NK-92 (cell line): ENCODE data around the gene RBM39.
"Not testable (repeated sequence)": the region's sequence is repeated elsewhere in the genome, so short reads cannot be mapped to it uniquely, and the experiment has no call there.

Source experiments
- DNase-seq: peaks from one replicate; lab custom pipeline; 2025; ENCODE audit not compliant: unreplicated experiment; lab: John Stamatoyannopoulos, UW

Gene RBM39

DNA sequence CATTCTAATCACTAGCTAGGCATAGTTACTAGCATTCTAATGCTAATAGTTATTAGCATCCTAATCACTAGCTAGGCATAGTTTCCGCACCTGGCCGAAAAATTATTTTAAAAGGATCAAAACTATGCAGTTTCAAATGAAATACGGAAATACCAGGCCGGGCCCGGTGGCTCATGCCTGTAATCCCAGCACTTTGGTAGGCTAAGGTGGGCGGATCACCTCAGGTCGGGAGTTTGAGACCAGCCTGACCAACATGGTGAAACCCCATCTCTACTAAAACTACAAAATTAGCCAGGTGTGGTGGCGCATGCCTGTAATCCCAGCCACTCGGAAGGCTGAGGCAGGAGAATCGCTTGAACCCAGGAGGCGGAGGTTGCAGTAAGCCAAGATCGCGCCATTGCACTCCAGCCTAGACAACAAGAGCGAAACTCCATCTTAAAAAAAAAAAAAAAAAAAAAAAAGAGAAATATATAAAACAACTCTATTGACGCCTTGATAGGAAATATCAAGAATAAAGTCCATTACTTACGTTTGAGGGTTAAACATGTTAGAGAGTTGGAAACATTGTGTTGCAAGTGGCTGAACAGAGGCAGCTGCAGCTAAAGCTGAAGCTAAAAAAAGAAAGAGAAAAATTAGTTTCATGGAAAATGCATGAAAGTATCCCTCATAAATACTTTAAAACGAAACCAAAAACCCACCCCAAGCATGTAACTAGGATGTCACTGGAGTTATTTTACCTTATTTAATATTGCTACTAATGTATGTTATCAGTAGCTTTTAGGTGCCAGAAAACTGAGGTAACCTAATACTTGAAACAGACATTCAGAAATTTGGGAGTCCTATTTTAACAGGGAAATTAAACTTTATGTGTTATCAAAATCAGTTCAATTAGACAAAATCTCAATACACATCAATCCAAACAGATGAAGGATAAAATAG, 35.2 kb downstream of the RBM39 start:
- not testable (repeated sequence) for DNase-seq

DNA sequence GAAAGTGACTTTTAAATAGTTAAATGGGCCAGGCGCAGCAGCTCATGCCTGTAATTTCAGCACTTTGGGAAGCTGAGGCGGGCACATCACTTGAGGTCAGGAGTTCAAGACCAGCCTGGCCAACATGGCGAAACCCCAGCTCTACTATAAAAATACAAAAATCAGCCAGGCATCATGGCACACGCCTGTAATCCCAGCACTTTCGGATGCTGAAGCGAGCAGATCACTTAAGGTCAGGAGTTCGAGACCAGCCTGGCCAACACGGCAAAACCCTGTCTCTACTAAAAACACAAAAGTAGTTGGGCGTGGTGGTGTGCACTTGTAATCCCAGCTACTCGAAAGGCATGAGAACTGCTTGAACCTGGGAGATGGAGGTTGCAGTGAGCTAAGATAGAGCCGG, 36.2 kb downstream of the RBM39 start:
- not testable (repeated sequence) for DNase-seq

GRCh38 chr20:35704514-35705261, 37.4 kb downstream of the RBM39 start:
- no peak for DNase-seq

DNA sequence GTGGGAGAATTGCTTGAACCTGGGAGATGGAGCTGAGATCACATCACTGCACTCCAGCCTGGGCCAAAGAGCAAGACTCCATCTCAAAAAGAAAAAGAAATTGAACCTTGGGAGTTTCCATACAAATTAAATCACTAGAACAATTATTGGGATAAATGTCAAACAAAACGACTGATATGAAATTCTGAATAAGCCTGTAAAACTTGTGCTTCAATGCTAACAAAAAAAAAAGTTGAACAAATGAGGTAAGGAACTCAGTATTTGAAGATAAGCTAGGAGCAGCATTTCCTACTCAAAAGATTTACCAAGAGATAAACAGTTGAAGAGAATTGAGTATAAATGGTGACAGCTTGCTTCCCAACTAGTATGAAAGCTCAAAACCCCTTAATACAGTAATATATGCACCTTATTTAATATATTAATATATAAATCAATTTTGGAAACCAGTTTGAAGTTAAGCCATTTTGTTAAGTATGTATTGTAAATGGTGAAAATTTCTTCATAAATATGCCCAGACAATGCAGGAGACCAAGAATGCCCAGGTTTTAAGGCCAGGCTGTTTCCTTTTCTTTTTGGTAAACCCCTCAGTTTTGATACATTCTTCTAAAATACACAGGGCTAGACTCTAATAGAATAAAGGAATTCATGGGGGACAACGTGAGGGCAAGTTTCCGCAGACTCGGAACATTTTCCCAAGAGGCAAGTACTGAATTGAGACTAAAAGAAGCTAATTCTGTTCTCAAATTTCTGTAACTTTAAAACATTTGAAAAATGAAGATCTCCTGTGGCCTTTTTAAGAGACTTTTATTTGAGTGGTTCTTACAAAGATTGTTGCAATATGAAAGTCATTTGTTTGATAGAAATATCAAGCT, 39.0 kb downstream of the RBM39 start:
- DNase-seq = no peak

- no peak for DNase-seq
These were observed 39.8 kb downstream of the RBM39 start for GRCh38 chr20:35702051-35702823.

GRCh38 chr20:35700625-35701148, 41.4 kb downstream of the RBM39 start:
- no peak for DNase-seq

- no peak for DNase-seq
These were observed 42.0 kb downstream of the RBM39 start for GRCh38 chr20:35699957-35700624.

GRCh38 chr20:35699127-35699956, 42.7 kb downstream of the RBM39 start, which contains the start of the genes NFS1 and ROMO1:
NFS1 (minus strand) TSS chr20:35699352; CDS start chr20:35699288, 64 bp downstream.
ROMO1 (plus strand) TSS chr20:35699405; CDS start chr20:35699633, 228 bp downstream.
- DNase-seq = peak; percentile 23

- DNase-seq = no peak
These were observed 43.5 kb downstream of the RBM39 start for GRCh38 chr20:35698298-35699126.

DNA sequence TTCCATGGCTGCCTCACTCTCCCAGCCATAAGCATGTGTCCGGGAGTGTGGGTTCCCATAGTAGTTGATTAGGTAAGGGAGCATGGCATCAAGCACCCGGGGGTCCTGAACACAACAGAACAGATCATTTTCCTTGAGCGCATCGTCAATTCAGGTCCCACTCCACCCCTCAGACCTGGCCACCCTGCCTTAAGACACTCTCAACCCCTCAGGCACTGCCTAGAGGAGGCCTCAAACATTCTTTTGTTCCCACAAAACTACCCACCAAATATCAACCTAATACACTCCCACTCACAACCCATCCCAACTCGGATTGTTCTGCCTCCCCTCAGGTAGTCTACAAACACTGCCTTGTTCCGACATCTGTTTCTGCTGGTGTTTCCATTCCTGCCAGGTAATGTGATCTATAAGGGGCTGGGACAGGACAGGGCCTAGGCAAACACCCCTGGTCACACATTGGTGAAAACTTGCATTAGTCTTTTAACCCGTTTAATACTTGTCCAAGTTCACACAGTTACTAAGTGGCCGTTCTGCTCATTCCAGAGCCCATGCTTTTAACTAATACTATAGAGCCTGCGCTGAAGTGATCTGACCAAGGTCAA, 44.3 kb downstream of the RBM39 start:
- DNase-seq = no peak

- DNase-seq = no peak
These were observed 46.1 kb downstream of the RBM39 start for GRCh38 chr20:35695978-35696377.

DNA sequence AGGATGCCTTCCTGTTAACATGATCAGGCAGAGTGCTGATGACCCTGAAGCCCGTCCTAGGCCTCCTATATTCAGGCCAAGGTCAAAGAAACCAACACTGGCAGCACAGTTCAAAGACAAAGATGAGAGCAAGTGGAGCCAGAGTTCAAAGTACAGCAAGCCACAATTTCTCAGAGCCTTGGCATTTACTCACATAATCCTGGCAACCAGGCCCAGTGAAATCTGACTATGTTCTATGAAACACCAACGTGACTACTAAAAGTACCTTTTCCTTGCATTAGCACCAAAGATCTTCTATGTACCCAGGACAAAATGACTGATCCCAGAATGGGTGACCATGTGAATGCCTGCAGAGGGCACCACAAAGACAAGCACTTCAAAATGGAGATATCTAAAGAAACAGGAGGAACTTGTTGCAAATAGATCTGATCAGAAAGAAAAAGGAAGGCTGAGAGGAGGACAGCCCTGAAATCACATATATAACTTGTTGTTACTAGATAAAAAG, 46.8 kb downstream of the RBM39 start:
- no peak for DNase-seq

- DNase-seq = no peak
These were observed 51.8 kb downstream of the RBM39 start for GRCh38 chr20:35690265-35690664.

DNA sequence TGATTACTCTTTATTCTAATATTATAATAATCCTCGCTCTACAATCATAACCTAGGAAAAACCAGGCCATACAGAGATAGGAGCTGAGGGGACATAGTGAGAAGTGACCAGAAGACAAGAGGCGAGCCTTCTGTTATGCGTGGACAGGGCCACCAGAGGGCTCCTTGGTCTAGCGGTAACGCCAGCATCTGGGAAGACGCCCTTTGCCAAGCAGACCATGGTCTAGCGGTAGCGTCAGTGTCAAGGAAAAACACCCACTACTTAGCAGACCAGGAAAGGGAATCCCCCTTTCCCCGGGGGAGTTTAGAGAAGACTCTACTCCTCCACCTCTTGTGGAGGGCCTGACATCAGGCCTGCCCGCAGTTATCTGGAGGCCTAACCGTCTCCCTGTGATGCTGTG, 55.2 kb downstream of the RBM39 start:
- DNase-seq = not testable (repeated sequence)

DNA sequence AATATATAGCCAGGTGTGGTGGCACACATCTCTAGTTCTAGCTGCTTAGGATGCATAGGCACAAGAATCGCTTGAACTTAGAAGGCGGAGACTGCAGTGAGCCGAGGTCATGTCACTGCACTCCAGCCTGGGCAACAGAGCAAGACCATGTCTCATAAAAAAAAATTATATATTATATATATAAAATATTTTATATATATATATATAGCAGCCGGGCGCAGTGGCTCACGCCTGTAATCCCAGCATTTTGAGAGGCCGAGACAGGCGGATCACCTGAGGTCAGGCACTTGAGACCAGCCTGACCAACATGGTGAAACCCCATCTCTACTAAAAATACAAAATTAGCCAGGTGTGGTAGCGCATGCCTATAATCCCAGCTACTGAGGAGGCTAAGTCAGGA, 56.7 kb downstream of the RBM39 start:
- DNase-seq = not testable (repeated sequence)

GRCh38 chr20:35681960-35682359, 60.1 kb downstream of the RBM39 start:
- no peak for DNase-seq
